ENCODE measurements around the gene SUGCT. TPM values are rescaled to one million over a fixed set of nuclear protein-coding genes. Genes with fewer than 3 reads are reported as not detected.

Gene SUGCT
- total and polyA plus RNA-seq, 9 of the 15 experiments (the other 6 are each of a cell fraction or from before 2014, with no cell fraction given), result 0.58 to 2.5 (median 1.4) TPM

DNA sequence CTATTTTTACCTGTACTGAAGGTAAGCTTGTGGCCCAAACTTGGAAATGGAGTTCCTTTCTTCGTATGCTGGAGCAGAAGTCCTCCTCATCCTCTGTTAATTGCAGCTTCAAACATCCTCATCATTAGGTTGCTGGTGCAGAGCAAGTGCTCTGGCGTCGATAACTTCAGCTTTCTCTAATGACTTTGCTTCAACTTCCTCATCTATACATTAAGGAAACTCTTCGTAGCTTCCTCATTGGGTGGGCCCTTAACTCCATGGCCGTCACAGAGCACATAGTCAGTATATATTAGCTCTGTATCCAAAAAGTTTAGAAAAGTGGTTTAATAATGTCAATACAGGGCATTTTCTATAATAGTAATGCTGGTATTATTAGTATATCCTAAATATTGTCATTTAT lies 447.7 kb downstream of the SUGCT start (continued):
- TF ChIP-seq, protein P1, sequence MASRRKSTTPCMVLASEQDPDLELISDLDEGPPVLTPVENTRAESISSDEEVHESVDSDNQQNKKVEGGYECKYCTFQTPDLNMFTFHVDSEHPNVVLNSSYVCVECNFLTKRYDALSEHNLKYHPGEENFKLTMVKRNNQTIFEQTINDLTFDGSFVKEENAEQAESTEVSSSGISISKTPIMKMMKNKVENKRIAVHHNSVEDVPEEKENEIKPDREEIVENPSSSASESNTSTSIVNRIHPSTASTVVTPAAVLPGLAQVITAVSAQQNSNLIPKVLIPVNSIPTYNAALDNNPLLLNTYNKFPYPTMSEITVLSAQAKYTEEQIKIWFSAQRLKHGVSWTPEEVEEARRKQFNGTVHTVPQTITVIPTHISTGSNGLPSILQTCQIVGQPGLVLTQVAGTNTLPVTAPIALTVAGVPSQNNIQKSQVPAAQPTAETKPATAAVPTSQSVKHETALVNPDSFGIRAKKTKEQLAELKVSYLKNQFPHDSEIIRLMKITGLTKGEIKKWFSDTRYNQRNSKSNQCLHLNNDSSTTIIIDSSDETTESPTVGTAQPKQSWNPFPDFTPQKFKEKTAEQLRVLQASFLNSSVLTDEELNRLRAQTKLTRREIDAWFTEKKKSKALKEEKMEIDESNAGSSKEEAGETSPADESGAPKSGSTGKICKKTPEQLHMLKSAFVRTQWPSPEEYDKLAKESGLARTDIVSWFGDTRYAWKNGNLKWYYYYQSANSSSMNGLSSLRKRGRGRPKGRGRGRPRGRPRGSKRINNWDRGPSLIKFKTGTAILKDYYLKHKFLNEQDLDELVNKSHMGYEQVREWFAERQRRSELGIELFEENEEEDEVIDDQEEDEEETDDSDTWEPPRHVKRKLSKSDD (conservative IDR thresholded peaks at IDR 0.05; ENCODE audit: low read length), result no peak
- TF ChIP-seq ZNF274 (IDR thresholded peaks at IDR 0.05; ENCODE audit: borderline replicate concordance, low read depth, low read length) (no peak), CHD1 (IDR thresholded peaks at IDR 0.05; ENCODE audit: low read length) (no peak), ZBTB17 (CRISPR knock-in tag; IDR thresholded peaks at IDR 0.05) (no peak), KAT7 (CRISPR knock-in tag; IDR thresholded peaks at IDR 0.05; ENCODE audit: borderline replicate concordance) (no peak), STAT5B (CRISPR knock-in tag; IDR thresholded peaks at IDR 0.05) (no peak), CBX3 (IDR thresholded peaks at IDR 0.05; ENCODE audit: borderline replicate concordance in 1 of 2, low read length in 2 of 2) (no peak), JUNB (CRISPR knock-in tag; conservative IDR thresholded peaks at IDR 0.05) (no peak), BHLHE40 (IDR thresholded peaks at IDR 0.05; ENCODE audit: low read length) (no peak)
- TF ChIP-seq, protein P2, sequence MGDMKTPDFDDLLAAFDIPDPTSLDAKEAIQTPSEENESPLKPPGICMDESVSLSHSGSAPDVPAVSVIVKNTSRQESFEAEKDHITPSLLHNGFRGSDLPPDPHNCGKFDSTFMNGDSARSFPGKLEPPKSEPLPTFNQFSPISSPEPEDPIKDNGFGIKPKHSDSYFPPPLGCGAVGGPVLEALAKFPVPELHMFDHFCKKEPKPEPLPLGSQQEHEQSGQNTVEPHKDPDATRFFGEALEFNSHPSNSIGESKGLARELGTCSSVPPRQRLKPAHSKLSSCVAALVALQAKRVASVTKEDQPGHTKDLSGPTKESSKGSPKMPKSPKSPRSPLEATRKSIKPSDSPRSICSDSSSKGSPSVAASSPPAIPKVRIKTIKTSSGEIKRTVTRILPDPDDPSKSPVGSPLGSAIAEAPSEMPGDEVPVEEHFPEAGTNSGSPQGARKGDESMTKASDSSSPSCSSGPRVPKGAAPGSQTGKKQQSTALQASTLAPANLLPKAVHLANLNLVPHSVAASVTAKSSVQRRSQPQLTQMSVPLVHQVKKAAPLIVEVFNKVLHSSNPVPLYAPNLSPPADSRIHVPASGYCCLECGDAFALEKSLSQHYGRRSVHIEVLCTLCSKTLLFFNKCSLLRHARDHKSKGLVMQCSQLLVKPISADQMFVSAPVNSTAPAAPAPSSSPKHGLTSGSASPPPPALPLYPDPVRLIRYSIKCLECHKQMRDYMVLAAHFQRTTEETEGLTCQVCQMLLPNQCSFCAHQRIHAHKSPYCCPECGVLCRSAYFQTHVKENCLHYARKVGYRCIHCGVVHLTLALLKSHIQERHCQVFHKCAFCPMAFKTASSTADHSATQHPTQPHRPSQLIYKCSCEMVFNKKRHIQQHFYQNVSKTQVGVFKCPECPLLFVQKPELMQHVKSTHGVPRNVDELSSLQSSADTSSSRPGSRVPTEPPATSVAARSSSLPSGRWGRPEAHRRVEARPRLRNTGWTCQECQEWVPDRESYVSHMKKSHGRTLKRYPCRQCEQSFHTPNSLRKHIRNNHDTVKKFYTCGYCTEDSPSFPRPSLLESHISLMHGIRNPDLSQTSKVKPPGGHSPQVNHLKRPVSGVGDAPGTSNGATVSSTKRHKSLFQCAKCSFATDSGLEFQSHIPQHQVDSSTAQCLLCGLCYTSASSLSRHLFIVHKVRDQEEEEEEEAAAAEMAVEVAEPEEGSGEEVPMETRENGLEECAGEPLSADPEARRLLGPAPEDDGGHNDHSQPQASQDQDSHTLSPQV (IDR thresholded peaks at IDR 0.05), result no peak
- TF ChIP-seq, protein P3, sequence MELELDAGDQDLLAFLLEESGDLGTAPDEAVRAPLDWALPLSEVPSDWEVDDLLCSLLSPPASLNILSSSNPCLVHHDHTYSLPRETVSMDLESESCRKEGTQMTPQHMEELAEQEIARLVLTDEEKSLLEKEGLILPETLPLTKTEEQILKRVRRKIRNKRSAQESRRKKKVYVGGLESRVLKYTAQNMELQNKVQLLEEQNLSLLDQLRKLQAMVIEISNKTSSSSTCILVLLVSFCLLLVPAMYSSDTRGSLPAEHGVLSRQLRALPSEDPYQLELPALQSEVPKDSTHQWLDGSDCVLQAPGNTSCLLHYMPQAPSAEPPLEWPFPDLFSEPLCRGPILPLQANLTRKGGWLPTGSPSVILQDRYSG (tag; conservative IDR thresholded peaks at IDR 0.05; ENCODE audit: low read depth), result no peak
- TF ChIP-seq, protein P4, sequence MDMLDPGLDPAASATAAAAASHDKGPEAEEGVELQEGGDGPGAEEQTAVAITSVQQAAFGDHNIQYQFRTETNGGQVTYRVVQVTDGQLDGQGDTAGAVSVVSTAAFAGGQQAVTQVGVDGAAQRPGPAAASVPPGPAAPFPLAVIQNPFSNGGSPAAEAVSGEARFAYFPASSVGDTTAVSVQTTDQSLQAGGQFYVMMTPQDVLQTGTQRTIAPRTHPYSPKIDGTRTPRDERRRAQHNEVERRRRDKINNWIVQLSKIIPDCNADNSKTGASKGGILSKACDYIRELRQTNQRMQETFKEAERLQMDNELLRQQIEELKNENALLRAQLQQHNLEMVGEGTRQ (CRISPR knock-in tag; IDR thresholded peaks at IDR 0.05), result no peak
- TF ChIP-seq, protein P5, sequence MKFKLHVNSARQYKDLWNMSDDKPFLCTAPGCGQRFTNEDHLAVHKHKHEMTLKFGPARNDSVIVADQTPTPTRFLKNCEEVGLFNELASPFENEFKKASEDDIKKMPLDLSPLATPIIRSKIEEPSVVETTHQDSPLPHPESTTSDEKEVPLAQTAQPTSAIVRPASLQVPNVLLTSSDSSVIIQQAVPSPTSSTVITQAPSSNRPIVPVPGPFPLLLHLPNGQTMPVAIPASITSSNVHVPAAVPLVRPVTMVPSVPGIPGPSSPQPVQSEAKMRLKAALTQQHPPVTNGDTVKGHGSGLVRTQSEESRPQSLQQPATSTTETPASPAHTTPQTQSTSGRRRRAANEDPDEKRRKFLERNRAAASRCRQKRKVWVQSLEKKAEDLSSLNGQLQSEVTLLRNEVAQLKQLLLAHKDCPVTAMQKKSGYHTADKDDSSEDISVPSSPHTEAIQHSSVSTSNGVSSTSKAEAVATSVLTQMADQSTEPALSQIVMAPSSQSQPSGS (CRISPR knock-in tag; IDR thresholded peaks at IDR 0.05), result no peak
- TF ChIP-seq, protein P6, sequence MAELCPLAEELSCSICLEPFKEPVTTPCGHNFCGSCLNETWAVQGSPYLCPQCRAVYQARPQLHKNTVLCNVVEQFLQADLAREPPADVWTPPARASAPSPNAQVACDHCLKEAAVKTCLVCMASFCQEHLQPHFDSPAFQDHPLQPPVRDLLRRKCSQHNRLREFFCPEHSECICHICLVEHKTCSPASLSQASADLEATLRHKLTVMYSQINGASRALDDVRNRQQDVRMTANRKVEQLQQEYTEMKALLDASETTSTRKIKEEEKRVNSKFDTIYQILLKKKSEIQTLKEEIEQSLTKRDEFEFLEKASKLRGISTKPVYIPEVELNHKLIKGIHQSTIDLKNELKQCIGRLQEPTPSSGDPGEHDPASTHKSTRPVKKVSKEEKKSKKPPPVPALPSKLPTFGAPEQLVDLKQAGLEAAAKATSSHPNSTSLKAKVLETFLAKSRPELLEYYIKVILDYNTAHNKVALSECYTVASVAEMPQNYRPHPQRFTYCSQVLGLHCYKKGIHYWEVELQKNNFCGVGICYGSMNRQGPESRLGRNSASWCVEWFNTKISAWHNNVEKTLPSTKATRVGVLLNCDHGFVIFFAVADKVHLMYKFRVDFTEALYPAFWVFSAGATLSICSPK (IDR thresholded peaks at IDR 0.05; ENCODE audit: borderline replicate concordance), result no peak

Measured in K562 (cell line).